Heart left ventricle (tissue), 16 donors: ENCODE measurements around the gene CACNA1F. TPM values are rescaled to one million over a fixed set of nuclear protein-coding genes. Genes with fewer than 3 reads are reported as not detected.

Experiments used
- ATAC-seq, 4 donors: fragments of 200-7000 bp; cut with Tn5 transposase; one replicate each; pipeline ENCODE4 v1.9.1; 2020 to 2022; ENCODE audit warnings: moderate library complexity in 4 of 4, mild to moderate bottlenecking in 3 of 4, moderate number of reproducible peaks in 1 of 4
- DNase-seq, 5 donors: peaks; one replicate each; pipeline ENCODE4 v3.0.0-alpha.2; 2020
- H3K27ac ChIP-seq, 12 donors: fragments of 200-600 bp; sonication (generic) in 4 of 12; one replicate each; pipeline versions ENCODE4 v1.5.0 to v1.8.0; 2016 to 2022; ENCODE audit warnings: mild to moderate bottlenecking in 2 of 12
- H3K27me3 ChIP-seq, 9 donors: fragments of 200-600 bp; sonication (generic) in 2 of 9; one replicate each; pipeline versions ENCODE4 v1.5.1 to v1.8.0; 2016 to 2022; ENCODE audit warnings: mild to moderate bottlenecking in 3 of 9
- H3K36me3 ChIP-seq, 9 donors: fragments of 200-600 bp; sonication (generic) in 2 of 9; one replicate each; pipeline versions ENCODE4 v1.5.0 to v1.8.0; 2018 to 2022; ENCODE audit warnings: mild to moderate bottlenecking in 2 of 9
- H3K4me1 ChIP-seq, 12 donors: fragments of 200-600 bp; sonication (generic) in 4 of 12; one replicate each; pipeline versions ENCODE4 v1.5.0 to v1.8.0; 2016 to 2022; ENCODE audit warnings: mild to moderate bottlenecking in 3 of 12
- H3K4me3 ChIP-seq, 12 donors: fragments of 200-600 bp; sonication (generic) in 4 of 12; one replicate each; pipeline versions ENCODE4 v1.5.0 to v1.8.0; 2017 to 2022; ENCODE audit warnings: mild to moderate bottlenecking in 9 of 12, moderate library complexity in 4 of 12
- H3K9me3 ChIP-seq, 12 donors: fragments of 200-600 bp; sonication (generic) in 4 of 12; one replicate each; pipeline versions ENCODE4 v1.5.0 to v1.8.0; 2016 to 2022; ENCODE audit warnings: mild to moderate bottlenecking in 1 of 12
- POLR2A ChIP-seq, 2 donors: fragments of 450-650 bp; IDR thresholded peaks; one replicate each; pipeline ENCODE4 v1.6.1; 2017; ENCODE audit warnings: antibody characterized with exemption in 2 of 2, mild to moderate bottlenecking in 2 of 2, moderate library complexity in 2 of 2
- WGBS, 4 donors: extraction: QIAGEN DNeasy Blood & Tissue Kit in 2 of 4; methylation state at CpG; one replicate each; pipeline versions ENCODE4 v1.1.5 to v1.1.7; 2013 to 2018; 5-methylcytosine and 5-hydroxymethylcytosine counted together
- intact Hi-C, 10 donors: fragments of 100-400 bp; cut with DNase I; formaldehyde crosslinking; loops; one replicate each; pipeline versions ENCODE4 v1.11.1 to v1.14.2; 2022
- polyA plus RNA-seq, 2 donors: library from polyadenylated mRNA; stranded (reverse); fragments of 200-250 nt; gene quantifications; one replicate each; pipeline ENCODE4 v1.2.3, GENCODE V29; 2013
- total RNA-seq, 9 donors: library from RNA; depleted of rRNA in 2 of 9; stranded (reverse); fragments of >200 nt in 2 of 9; fragmentation: NEBNext Ultra II Directional in 3 of 9; extraction: Animal tissue kit (Norgen Biotek cat#: 25700) in 3 of 9; gene quantifications; one replicate each; pipeline versions ENCODE4 v1.1.0 to v1.2.4, GENCODE V29; 2016 to 2023
- TF ChIP-seq, protein P1 (sequence below), 12 donors: fragments of 200-600 bp; sonication (generic) in 4 of 12; IDR thresholded peaks; one replicate each; pipeline versions ENCODE4 v1.5.0 to v1.8.0; 2018 to 2022; ENCODE audit warnings: antibody characterized with exemption in 12 of 12, mild to moderate bottlenecking in 5 of 12
- donor health status: ischemic (EF 13 %, LVEDD 7.1; RV severe dilation, severe dysfunction).
- donor health status: healthy with polysubstance abuse.
- donor health status: DM: no; HTN: yes; CAD: no.
- donor health status: DM: no; HTN: no; CAD: no.
- donor health status: ischemic (EF 25% LVEDD 6.9; RV normal size, moderate dysfunction).
- donor health status: ischemic (EF 25% LVEDD 5.7; RV mildly dilated, moderate dysfunction).
- donor health status: healthy.
- donor health status: DM: yes; HTN: yes; CAD: no.
- donor health status: ischemic (EF 35%, LVEDD 5.7; RV mildly dilated, moderate dysfunction).
- donor health status: nonischemic (EF 11% LVEDD 7.7; RV severe dilation, severe dysfunction).
- donor health status: DM: yes; HTN: yes; CAD: no.
- donor health status: PGD.
- donor health status: ischemic (EF 29% LVEDD 5.4; RV normal size, mild dysfunction).
- donor health status: nonischemic (EF 23%, LVEDD 6.1; RV moderate dilation, normal function).

The CACNA1F gene
- total and polyA plus RNA-seq, 11 donors = 0.04 to 0.37 (median 0.07) TPM; not detected in 3

DNA sequence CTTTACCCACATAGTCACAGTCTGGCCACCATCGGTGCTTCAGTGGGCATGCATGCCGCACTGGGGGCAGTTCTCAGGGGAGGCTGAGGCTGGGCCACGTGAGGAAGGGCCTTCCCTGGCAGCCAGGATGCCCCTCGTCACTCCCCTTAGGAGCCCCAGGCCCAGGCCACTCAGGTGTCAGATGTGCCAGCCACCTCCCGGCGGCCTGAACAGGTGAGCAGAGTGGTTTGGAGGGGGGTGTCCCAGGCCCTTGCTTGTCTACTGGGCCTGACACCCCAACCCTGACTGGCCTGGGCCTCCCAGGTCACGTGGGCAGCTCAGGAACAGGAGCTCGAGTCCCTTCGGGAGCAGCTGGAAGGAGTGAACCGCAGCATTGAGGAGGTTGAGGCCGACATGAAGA, 14.2 kb upstream of the CACNA1F start:
- intact Hi-C loops = no loop called here
- Histone ChIP-seq H3K36me3 (peaks cover 0 to 54% (median 15%) of the 10 kb centered on the region in 9 donors), H3K4me3 (no peak overlapping the region), H3K27me3 (no peaks in the 10 kb centered on the region), H3K27ac (no peak overlapping the region), H3K9me3 (no peaks in the 10 kb centered on the region), H3K4me1 (no peaks in the 10 kb centered on the region)
- no peak for ATAC-seq
- DNase-seq = no peak
- TF ChIP-seq, protein P1, sequence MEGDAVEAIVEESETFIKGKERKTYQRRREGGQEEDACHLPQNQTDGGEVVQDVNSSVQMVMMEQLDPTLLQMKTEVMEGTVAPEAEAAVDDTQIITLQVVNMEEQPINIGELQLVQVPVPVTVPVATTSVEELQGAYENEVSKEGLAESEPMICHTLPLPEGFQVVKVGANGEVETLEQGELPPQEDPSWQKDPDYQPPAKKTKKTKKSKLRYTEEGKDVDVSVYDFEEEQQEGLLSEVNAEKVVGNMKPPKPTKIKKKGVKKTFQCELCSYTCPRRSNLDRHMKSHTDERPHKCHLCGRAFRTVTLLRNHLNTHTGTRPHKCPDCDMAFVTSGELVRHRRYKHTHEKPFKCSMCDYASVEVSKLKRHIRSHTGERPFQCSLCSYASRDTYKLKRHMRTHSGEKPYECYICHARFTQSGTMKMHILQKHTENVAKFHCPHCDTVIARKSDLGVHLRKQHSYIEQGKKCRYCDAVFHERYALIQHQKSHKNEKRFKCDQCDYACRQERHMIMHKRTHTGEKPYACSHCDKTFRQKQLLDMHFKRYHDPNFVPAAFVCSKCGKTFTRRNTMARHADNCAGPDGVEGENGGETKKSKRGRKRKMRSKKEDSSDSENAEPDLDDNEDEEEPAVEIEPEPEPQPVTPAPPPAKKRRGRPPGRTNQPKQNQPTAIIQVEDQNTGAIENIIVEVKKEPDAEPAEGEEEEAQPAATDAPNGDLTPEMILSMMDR (IDR thresholded peaks at IDR 0.05) = no peak
- no peak for TF ChIP-seq POLR2A (IDR thresholded peaks at IDR 0.05)
- WGBS, 4 donors = 79 to 94% (median 87%) methylated on average over 10 to 11 of the region's 11 CpGs

DNA sequence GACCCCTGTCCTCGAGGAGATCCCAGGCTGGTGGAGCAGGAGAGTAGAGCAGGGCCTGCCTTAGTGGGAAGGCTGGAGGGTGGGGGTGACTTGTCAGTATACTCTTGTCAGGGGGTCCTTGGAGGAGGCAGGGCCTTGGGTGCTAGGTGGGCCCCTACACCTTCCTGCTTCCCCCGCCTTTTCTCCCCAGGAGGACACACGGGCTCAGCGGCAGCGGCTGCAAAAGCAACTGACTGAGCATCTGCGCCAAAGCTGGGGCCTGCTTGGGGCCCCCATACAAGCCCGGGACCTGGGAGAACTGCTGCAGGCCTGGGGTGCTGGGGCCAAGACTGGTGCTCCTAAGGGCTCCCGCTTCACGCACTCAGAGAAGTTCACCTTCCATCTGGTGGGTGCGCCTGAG, 13.4 kb upstream of the CACNA1F start:
- Histone ChIP-seq H3K36me3 (peaks cover 0 to 54% (median 15%) of the 10 kb centered on the region in 9 donors), H3K9me3 (no peaks in the 10 kb centered on the region), H3K27ac (no peak overlapping the region), H3K27me3 (no peaks in the 10 kb centered on the region), H3K4me1 (no peaks in the 10 kb centered on the region), H3K4me3 (no peak overlapping the region)
- intact Hi-C loops = no loop called here
- no peak for DNase-seq
- no peak for ATAC-seq
- 85 to 96% (median 95%) methylated on average over 10 of the region's 10 CpGs for WGBS, 4 donors
- no peak for TF ChIP-seq POLR2A (IDR thresholded peaks at IDR 0.05)
- TF ChIP-seq, protein P1 (IDR thresholded peaks at IDR 0.05) = no peak

DNA sequence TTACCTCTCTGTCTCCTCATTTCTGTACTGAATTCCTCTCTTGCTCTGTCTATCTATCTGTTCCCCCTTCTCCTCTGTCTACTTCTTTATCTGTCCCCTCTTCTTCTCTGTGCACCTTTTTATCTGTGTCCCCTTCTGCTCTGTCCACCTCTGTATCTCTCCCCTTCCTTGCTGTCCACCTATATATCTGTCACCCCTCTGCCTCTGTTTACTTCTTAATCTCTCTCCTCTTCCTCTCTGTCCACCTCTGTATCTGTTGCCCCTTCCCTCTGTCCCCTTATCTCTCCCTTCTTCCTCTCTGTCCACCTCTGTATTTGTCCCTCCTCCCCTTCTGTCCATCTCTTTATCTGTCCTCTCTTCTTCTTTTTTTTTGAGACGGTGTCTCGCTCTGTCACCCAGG, 11.1 kb upstream of the CACNA1F start:
- Histone ChIP-seq H3K9me3 (no peaks in the 10 kb centered on the region), H3K4me1 (no peaks in the 10 kb centered on the region), H3K4me3 (no peak overlapping the region), H3K27ac (no peak overlapping the region), H3K36me3 (peaks cover 0 to 53% (median 15%) of the 10 kb centered on the region in 9 donors), H3K27me3 (no peaks in the 10 kb centered on the region)
- DNase-seq (no peak), ATAC-seq (no peak)
- no peak for TF ChIP-seq POLR2A (IDR thresholded peaks at IDR 0.05)
- TF ChIP-seq, protein P1 (IDR thresholded peaks at IDR 0.05) = no peak
- intact Hi-C loops = no loop called here
- WGBS, 4 donors = 79 to 100% (median 93%) methylated on average over 2 of the region's 2 CpGs

DNA sequence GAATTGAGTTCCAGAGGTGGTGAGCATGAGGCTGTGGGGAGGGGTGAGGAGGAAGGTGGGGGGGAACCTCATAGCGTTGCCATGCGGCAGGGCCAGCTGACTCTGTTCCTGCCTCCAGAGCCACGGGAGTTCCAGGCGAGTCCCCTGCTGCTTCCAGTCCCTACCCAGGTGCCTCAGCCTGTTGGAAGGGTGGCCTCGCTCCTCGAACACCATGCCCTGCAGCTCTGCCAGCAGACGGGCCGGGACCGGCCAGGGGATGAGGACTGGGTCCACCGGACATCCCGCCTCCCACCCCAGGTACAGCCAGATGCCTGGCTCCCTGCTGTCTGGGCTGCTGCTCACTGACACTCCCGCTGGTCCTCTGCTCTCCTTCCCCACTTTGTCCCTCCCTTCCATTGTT, 10.0 kb upstream of the CACNA1F start:
- intact Hi-C loops = no loop called here
- Histone ChIP-seq H3K9me3 (no peaks in the 10 kb centered on the region), H3K4me3 (no peak overlapping the region), H3K27me3 (no peaks in the 10 kb centered on the region), H3K4me1 (no peaks in the 10 kb centered on the region), H3K27ac (no peak overlapping the region), H3K36me3 (peaks cover 0 to 46% (median 15%) of the 10 kb centered on the region in 9 donors)
- DNase-seq (no peak), ATAC-seq (no peak)
- 75 to 87% (median 86%) methylated on average over 3 to 12 of the region's 12 CpGs for WGBS, 4 donors
- TF ChIP-seq, protein P1 (IDR thresholded peaks at IDR 0.05) = no peak
- no peak for TF ChIP-seq POLR2A (IDR thresholded peaks at IDR 0.05)
